ENCODE results near the gene GLB1L3.

- no peak for TF ChIP-seq CTCF (tag by site-specific recombination; IDR thresholded peaks at IDR 0.05)
- TF ChIP-seq ZNF558 (tag by site-specific recombination; IDR thresholded peaks at IDR 0.05): no peak
- TF ChIP-seq ZNF362 (tag by site-specific recombination; IDR thresholded peaks at IDR 0.05): no peak
- no peak for TF ChIP-seq YY1 (tag by site-specific recombination; IDR thresholded peaks at IDR 0.05)
- TF ChIP-seq ZNF549 (tag by site-specific recombination; IDR thresholded peaks at IDR 0.05): no peak
- no peak for TF ChIP-seq MEIS1 (CRISPR knock-in tag; IDR thresholded peaks at IDR 0.05; ENCODE audit: borderline replicate concordance)
- TF ChIP-seq BCL11A (tag by site-specific recombination; IDR thresholded peaks at IDR 0.05; ENCODE audit: low read depth): no peak
- TF ChIP-seq ZBTB21 (tag by site-specific recombination; IDR thresholded peaks at IDR 0.05): no peak
- no peak for TF ChIP-seq ZNF416 (tag by site-specific recombination; IDR thresholded peaks at IDR 0.05)
Measured at GRCh38 chr11:134264966-134265764, 11.0 kb upstream of the GLB1L3 start.
